Calu3 (cell line): ENCODE results near the gene GUCY1A2. TPM values are rescaled to one million over a fixed set of nuclear protein-coding genes. Genes with fewer than 3 reads are reported as not detected.

ENCODE experiments used
- BruUV-seq: library from RNA; stranded (reverse); fragments of 400-500 nt; replicated peaks from 2 replicates; lab custom pipeline; 2021; lab: Mats Ljungman, UMichigan
- CTCF ChIA-PET: fragments of 300-600 bp; sonication (Branson Sonifier 250); formaldehyde crosslinking; loops from one replicate; lab custom pipeline; 2022; ENCODE audit warnings: antibody characterized with exemption; lab: Charles Lee
- DNase-seq: peaks from one replicate; pipeline ENCODE4 v3.0.0; 2022
- H3K27ac Mint-ChIP-seq: one replicate; pipeline ENCODE4 v1.8.0; 2022; ENCODE audit warnings: mixed read lengths; ENCODE audit not compliant: unreplicated experiment
- H3K27me3 Mint-ChIP-seq: one replicate; pipeline ENCODE4 v1.8.0; 2022; ENCODE audit warnings: mixed read lengths; ENCODE audit not compliant: unreplicated experiment
- H3K36me3 Mint-ChIP-seq: one replicate; pipeline ENCODE4 v1.8.0; 2022; ENCODE audit warnings: mild to moderate bottlenecking, moderate library complexity, mixed read lengths; ENCODE audit not compliant: insufficient read depth, unreplicated experiment
- H3K4me1 Mint-ChIP-seq: one replicate; pipeline ENCODE4 v1.8.0; 2022; ENCODE audit warnings: mild to moderate bottlenecking, low read depth, mixed read lengths; ENCODE audit not compliant: unreplicated experiment
- H3K4me3 Mint-ChIP-seq: one replicate; pipeline ENCODE4 v1.8.0; 2022; ENCODE audit warnings: mild to moderate bottlenecking, low read depth, moderate library complexity, mixed read lengths; ENCODE audit not compliant: unreplicated experiment
- H3K9me3 Mint-ChIP-seq: one replicate; pipeline ENCODE4 v1.8.0; 2022; ENCODE audit warnings: low read depth, mixed read lengths; ENCODE audit not compliant: unreplicated experiment
- CTCF ChIP-seq: fragments of 200-600 bp; IDR thresholded peaks from one replicate; pipeline ENCODE4 v1.8.0; 2022; ENCODE audit warnings: antibody characterized with exemption; ENCODE audit not compliant: unreplicated experiment
- intact Hi-C: fragments of 100-400 bp; cut with micrococcal nuclease; formaldehyde crosslinking; loops from one replicate; pipeline ENCODE4 v1.10.0; 2022; ENCODE audit not compliant: unreplicated experiment
- total RNA-seq: library from RNA; stranded (reverse); gene quantifications from 2 replicates; pipeline ENCODE4 v1.2.3, GENCODE V29; 2022

The GUCY1A2 gene
- total RNA-seq, 1 experiment from 2014 or later, result not detected

GRCh38 chr11:107017433-107018218, 650 bp downstream of the GUCY1A2 start:
- intact Hi-C loops, result loop anchor here (10.0 kb wide), 1 partner anchor 933 kb away; no protein-coding TSS in a partner anchor
- H3K27me3 Mint-ChIP-seq, result peaks cover 40% of the 10 kb centered on the region
- H3K27ac Mint-ChIP-seq, result no peak overlapping the region
- peak; percentile 40 for DNase-seq
- BruUV-seq, result no TSS peak
- H3K4me3 Mint-ChIP-seq, result peak overlapping the region; percentile 65
- H3K36me3 Mint-ChIP-seq, result peaks cover 15% of the 10 kb centered on the region
- TF ChIP-seq CTCF, result peak; percentile 26
- H3K9me3 Mint-ChIP-seq, result no peaks in the 10 kb centered on the region
- CTCF ChIA-PET, result no interaction called here
- peaks cover 9% of the 10 kb centered on the region for H3K4me1 Mint-ChIP-seq

- peaks cover 34% of the 10 kb centered on the region for H3K27me3 Mint-ChIP-seq
- DNase-seq, result no peak
- H3K27ac Mint-ChIP-seq, result no peak overlapping the region
- intact Hi-C loops, result loop anchor here (10.0 kb wide), 1 partner anchor 932 kb away; no protein-coding TSS in a partner anchor
- H3K4me3 Mint-ChIP-seq, result peak overlapping the region; percentile 64
- H3K4me1 Mint-ChIP-seq, result peaks cover 9% of the 10 kb centered on the region
- TF ChIP-seq CTCF, result no peak
- CTCF ChIA-PET, result no interaction called here
- no peaks in the 10 kb centered on the region for H3K9me3 Mint-ChIP-seq
- no TSS peak for BruUV-seq
- peaks cover 15% of the 10 kb centered on the region for H3K36me3 Mint-ChIP-seq
These were observed 1.2 kb downstream of the GUCY1A2 start for GRCh38 chr11:107017104-107017432.

GRCh38 chr11:107014871-107015270, 3.4 kb downstream of the GUCY1A2 start:
- Mint-ChIP-seq H3K9me3 (no peaks in the 10 kb centered on the region), H3K36me3 (peaks cover 15% of the 10 kb centered on the region), H3K27me3 (peaks cover 22% of the 10 kb centered on the region), H3K4me1 (peaks cover 9% of the 10 kb centered on the region), H3K4me3 (no peak overlapping the region), H3K27ac (no peak overlapping the region)
- DNase-seq, result no peak
- no peak for TF ChIP-seq CTCF
- no TSS peak for BruUV-seq
- CTCF ChIA-PET, result no interaction called here
- intact Hi-C loops, result loop anchor here (10.0 kb wide), 1 partner anchor 930 kb away; no protein-coding TSS in a partner anchor

GRCh38 chr11:107011977-107012376, 6.3 kb downstream of the GUCY1A2 start:
- TF ChIP-seq CTCF, result no peak
- no TSS peak for BruUV-seq
- no peak for DNase-seq
- no peak overlapping the region for H3K4me3 Mint-ChIP-seq
- no peaks in the 10 kb centered on the region for H3K9me3 Mint-ChIP-seq
- H3K27me3 Mint-ChIP-seq, result peaks cover 14% of the 10 kb centered on the region
- CTCF ChIA-PET, result interaction anchor here (0.7 kb wide), 1 partner anchor 756 kb away, joined by 6 read pairs; no protein-coding TSS in a partner anchor
- H3K36me3 Mint-ChIP-seq, result peaks cover under 1% of the 10 kb centered on the region
- H3K27ac Mint-ChIP-seq, result no peak overlapping the region
- intact Hi-C loops, result loop anchor here (10.0 kb wide), 1 partner anchor 927 kb away; no protein-coding TSS in a partner anchor
- H3K4me1 Mint-ChIP-seq, result peaks cover 3% of the 10 kb centered on the region
